Endometrial microvascular endothelial cells (primary cell): ENCODE measurements around the gene LPP. TPM values are rescaled to one million over a fixed set of nuclear protein-coding genes. Genes with fewer than 3 reads are reported as not detected.

Experiments
- in situ Hi-C: cut with HindIII; loops from 2 replicates; pipeline ENCODE4 v1.10.0; 2017; ENCODE audit warnings: low sequenced_read_pairs, low pct_unique_long_range_greater_than_20kb; ENCODE audit errors: inconsistent ontology term
- total RNA-seq: library from RNA; depleted of rRNA; stranded (reverse); fragments of >200 nt; gene quantifications from one replicate; pipeline ENCODE4 v1.2.3, GENCODE V29; 2015; ENCODE audit errors: inconsistent ontology term

The LPP gene
- total RNA-seq, 1 donor from 2014 or later, result 43.2 TPM

GRCh38 chr3:188184160-188184559, 30.2 kb downstream of the LPP start:
- in situ Hi-C loops, result no loop called here

- in situ Hi-C loops, result no loop called here
These were observed 30.7 kb downstream of the LPP start for GRCh38 chr3:188184649-188185048.

- in situ Hi-C loops, result no loop called here
These were observed 31.8 kb downstream of the LPP start for GRCh38 chr3:188185717-188186251.

GRCh38 chr3:188187053-188187452, 33.1 kb downstream of the LPP start:
- in situ Hi-C loops, result no loop called here

- in situ Hi-C loops, result no loop called here
These were observed 35.0 kb downstream of the LPP start for GRCh38 chr3:188188911-188189310.

- in situ Hi-C loops, result no loop called here
These were observed 37.5 kb downstream of the LPP start for GRCh38 chr3:188191460-188191859.

GRCh38 chr3:188192034-188192433, 38.1 kb downstream of the LPP start:
- in situ Hi-C loops, result no loop called here

GRCh38 chr3:188194332-188194731, 40.4 kb downstream of the LPP start:
- in situ Hi-C loops, result no loop called here

GRCh38 chr3:188196232-188196990, 42.5 kb downstream of the LPP start:
- in situ Hi-C loops, result no loop called here

GRCh38 chr3:188197388-188197847, 43.5 kb downstream of the LPP start:
- in situ Hi-C loops, result no loop called here

- in situ Hi-C loops, result no loop called here
These were observed 44.0 kb downstream of the LPP start for GRCh38 chr3:188198001-188198400.

- in situ Hi-C loops, result no loop called here
These were observed 44.9 kb downstream of the LPP start for GRCh38 chr3:188198760-188199327.

GRCh38 chr3:188199386-188199785, 45.4 kb downstream of the LPP start:
- in situ Hi-C loops, result no loop called here

- in situ Hi-C loops, result no loop called here
These were observed 46.5 kb downstream of the LPP start for GRCh38 chr3:188200481-188200880.

- in situ Hi-C loops, result no loop called here
These were observed 48.6 kb downstream of the LPP start for GRCh38 chr3:188202358-188203138.

- in situ Hi-C loops, result no loop called here
These were observed 50.6 kb downstream of the LPP start for GRCh38 chr3:188204526-188204925.

- in situ Hi-C loops, result no loop called here
These were observed 52.0 kb downstream of the LPP start for GRCh38 chr3:188205992-188206416.

- in situ Hi-C loops, result no loop called here
These were observed 52.8 kb downstream of the LPP start for GRCh38 chr3:188206787-188207186.

- in situ Hi-C loops, result no loop called here
These were observed 54.1 kb downstream of the LPP start for GRCh38 chr3:188207941-188208515.
